Measurements from ENCODE around the gene GRIA1. TPM values are rescaled to one million over a fixed set of nuclear protein-coding genes. Genes with fewer than 3 reads are reported as not detected.

GRIA1 gene
- polyA plus RNA-seq, 2 donors, result 0.01 TPM; not detected in 1

DNA sequence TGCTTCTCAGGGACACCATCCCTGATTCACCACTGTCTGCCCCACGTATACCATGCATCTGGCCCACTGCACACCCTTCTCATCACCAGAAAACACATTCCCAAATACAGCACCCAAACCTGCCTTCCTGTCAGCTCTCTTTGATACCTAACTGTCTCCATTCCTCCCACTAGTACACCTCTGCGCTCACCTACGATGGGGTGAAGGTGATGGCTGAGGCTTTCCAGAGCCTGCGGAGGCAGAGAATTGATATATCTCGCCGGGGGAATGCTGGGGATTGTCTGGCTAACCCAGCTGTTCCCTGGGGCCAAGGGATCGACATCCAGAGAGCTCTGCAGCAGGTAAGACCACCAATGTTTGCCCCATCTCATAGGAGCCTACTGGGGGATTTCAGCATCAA is 186.4 kb downstream of the GRIA1 start:
- Histone ChIP-seq H3K4me1 (ENCODE audit: control insufficient read depth in 2 of 2, insufficient read depth in 2 of 2, low read length in 1 of 2) (no peaks in the 10 kb centered on the region), H3K9me3 (ENCODE audit: control insufficient read depth in 2 of 2, insufficient read depth in 1 of 2, low read depth in 1 of 2, low read length in 1 of 2) (peaks cover 0 to 2% of the 10 kb centered on the region in 2 donors), H3K36me3 (ENCODE audit: control insufficient read depth in 2 of 2, insufficient read depth in 2 of 2, low read length in 1 of 2) (no peaks in the 10 kb centered on the region), H3K27me3 (ENCODE audit: control insufficient read depth in 1 of 2, insufficient read depth in 2 of 2, low read length in 2 of 2) (no peaks in the 10 kb centered on the region), H3K4me3 (ENCODE audit: low read depth in 1 of 2, low read length in 2 of 2) (no peak overlapping the region), H3K27ac (ENCODE audit: low read depth in 2 of 2, low read length in 1 of 2) (no peak overlapping the region)
- WGBS, 2 donors, result 76 to 85% methylated on average over 7 of the region's 7 CpGs

DNA sequence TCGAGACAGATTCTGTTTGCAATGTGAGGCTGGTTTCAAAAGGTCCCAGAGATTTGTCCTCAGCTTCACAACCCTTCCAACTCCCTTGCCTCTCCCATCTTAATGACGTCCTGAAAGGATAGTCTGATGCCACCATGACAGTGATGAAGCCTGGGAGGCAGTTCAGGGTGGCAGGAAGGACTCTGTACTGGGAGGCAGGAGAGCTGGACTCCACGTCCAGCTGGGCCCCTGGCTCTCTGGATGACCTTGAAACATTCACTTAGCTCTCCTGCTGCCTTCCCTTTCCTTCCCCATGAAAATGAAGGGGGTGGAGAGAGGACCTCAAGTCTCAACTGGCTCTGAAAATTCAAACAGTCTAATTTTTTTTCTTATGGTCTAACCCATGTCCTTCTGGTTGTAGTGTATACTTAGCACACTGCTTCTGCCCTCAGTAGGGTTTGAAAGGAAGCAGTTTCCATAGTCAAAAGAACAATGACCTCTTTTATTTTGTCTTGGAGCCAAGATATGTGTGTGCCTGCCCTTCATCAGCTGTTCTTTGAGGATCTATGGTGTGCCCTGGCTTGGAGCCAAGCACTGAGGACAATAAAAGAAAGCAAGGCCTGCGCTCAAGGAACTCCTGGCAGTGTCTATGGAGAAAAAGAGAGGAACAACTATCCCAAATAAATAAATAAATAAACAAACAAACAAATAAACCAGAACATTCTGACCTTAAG is 188.3 kb downstream of the GRIA1 start:
- WGBS, 2 donors, result 52 to 55% methylated on average over 4 of the region's 4 CpGs
- H3K4me3 ChIP-seq (ENCODE audit: low read depth in 1 of 2, low read length in 2 of 2), result no peak overlapping the region
- H3K27ac ChIP-seq (ENCODE audit: low read depth in 2 of 2, low read length in 1 of 2), result no peak overlapping the region
- H3K36me3 ChIP-seq (ENCODE audit: control insufficient read depth in 2 of 2, insufficient read depth in 2 of 2, low read length in 1 of 2), result no peaks in the 10 kb centered on the region
- H3K27me3 ChIP-seq (ENCODE audit: control insufficient read depth in 1 of 2, insufficient read depth in 2 of 2, low read length in 2 of 2), result no peaks in the 10 kb centered on the region
- H3K9me3 ChIP-seq (ENCODE audit: control insufficient read depth in 2 of 2, insufficient read depth in 1 of 2, low read depth in 1 of 2, low read length in 1 of 2), result peaks cover 0 to 4% of the 10 kb centered on the region in 2 donors
- H3K4me1 ChIP-seq (ENCODE audit: control insufficient read depth in 2 of 2, insufficient read depth in 2 of 2, low read length in 1 of 2), result no peaks in the 10 kb centered on the region

DNA sequence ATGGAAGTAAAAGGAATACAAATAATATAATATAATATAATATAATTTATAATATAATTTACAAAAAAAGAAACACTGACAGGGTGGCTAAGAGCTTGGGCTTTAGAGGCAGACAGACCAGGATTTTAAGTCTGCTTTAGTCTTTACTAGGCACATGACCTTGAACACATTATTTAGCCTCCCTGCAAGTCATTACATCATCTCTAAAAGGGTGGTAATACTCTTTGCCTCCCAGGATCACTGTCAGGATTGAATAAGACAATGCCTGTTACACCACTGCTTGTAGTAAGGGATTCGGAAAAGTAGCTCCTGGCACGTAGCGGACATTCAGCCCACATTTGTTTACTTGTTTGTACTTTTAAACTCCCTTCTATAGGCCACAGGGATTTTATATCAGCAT is 199.8 kb downstream of the GRIA1 start:
- Histone ChIP-seq H3K36me3 (ENCODE audit: control insufficient read depth in 2 of 2, insufficient read depth in 2 of 2, low read length in 1 of 2) (no peaks in the 10 kb centered on the region), H3K27ac (ENCODE audit: low read depth in 2 of 2, low read length in 1 of 2) (no peak overlapping the region), H3K27me3 (ENCODE audit: control insufficient read depth in 1 of 2, insufficient read depth in 2 of 2, low read length in 2 of 2) (peaks cover 0 to 2% of the 10 kb centered on the region in 2 donors), H3K4me3 (ENCODE audit: low read depth in 1 of 2, low read length in 2 of 2) (no peak overlapping the region), H3K4me1 (ENCODE audit: control insufficient read depth in 2 of 2, insufficient read depth in 2 of 2, low read length in 1 of 2) (no peaks in the 10 kb centered on the region), H3K9me3 (ENCODE audit: control insufficient read depth in 2 of 2, insufficient read depth in 1 of 2, low read depth in 1 of 2, low read length in 1 of 2) (no peaks in the 10 kb centered on the region)
- WGBS, 2 donors, result 85 to 92% methylated on average over 3 of the region's 3 CpGs

DNA sequence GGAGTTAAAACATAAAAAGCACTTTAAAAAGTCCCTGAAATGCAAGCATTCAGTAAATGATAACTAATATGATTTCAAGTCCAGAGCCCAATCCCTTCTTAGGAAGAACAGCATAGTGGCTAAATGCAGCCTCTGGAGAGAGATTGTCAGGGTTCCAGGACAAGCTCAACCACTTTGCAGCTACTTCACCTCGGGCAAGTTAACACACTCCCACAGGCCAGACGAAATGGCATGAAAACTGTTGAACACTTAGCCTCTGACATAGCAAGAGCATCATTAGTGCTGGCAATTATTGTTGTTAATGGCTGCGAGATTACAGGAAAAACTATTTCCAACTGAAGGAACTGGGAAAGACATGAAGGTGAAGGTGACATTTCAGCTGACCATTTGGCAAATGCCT is 205.8 kb downstream of the GRIA1 start:
- no peaks in the 10 kb centered on the region for H3K27me3 ChIP-seq (ENCODE audit: control insufficient read depth in 1 of 2, insufficient read depth in 2 of 2, low read length in 2 of 2)
- WGBS, 2 donors, result 47 to 53% methylated on average over 3 of the region's 3 CpGs
- H3K36me3 ChIP-seq (ENCODE audit: control insufficient read depth in 2 of 2, insufficient read depth in 2 of 2, low read length in 1 of 2), result no peaks in the 10 kb centered on the region
- H3K9me3 ChIP-seq (ENCODE audit: control insufficient read depth in 2 of 2, insufficient read depth in 1 of 2, low read depth in 1 of 2, low read length in 1 of 2), result no peaks in the 10 kb centered on the region
- H3K4me1 ChIP-seq (ENCODE audit: control insufficient read depth in 2 of 2, insufficient read depth in 2 of 2, low read length in 1 of 2), result no peaks in the 10 kb centered on the region
- H3K4me3 ChIP-seq (ENCODE audit: low read depth in 1 of 2, low read length in 2 of 2), result no peak overlapping the region
- H3K27ac ChIP-seq (ENCODE audit: low read depth in 2 of 2, low read length in 1 of 2), result no peak overlapping the region

DNA sequence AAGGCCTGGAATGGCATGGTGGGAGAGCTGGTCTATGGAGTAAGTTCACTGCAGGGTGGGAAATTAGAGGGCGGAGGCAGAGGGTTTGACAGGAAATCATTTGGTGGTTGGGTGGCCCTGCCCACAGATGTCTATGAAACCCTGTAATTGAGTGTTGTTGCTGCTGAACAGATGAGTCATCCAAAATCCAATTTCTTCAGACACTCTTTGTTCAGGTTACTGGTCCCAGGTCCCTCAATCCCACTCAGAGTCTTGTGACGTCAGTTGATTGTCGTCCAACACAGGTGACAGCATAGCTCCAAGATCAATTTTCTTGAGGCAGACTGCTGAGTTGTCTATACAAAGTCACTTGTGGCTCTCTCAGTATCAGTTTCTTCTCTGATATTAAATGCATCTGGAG is 208.6 kb downstream of the GRIA1 start:
- no peaks in the 10 kb centered on the region for H3K27me3 ChIP-seq (ENCODE audit: control insufficient read depth in 1 of 2, insufficient read depth in 2 of 2, low read length in 2 of 2)
- peaks cover 0 to under 1% of the 10 kb centered on the region in 2 donors for H3K9me3 ChIP-seq (ENCODE audit: control insufficient read depth in 2 of 2, insufficient read depth in 1 of 2, low read depth in 1 of 2, low read length in 1 of 2)
- no peak overlapping the region for H3K4me3 ChIP-seq (ENCODE audit: low read depth in 1 of 2, low read length in 2 of 2)
- no peaks in the 10 kb centered on the region for H3K4me1 ChIP-seq (ENCODE audit: control insufficient read depth in 2 of 2, insufficient read depth in 2 of 2, low read length in 1 of 2)
- H3K27ac ChIP-seq (ENCODE audit: low read depth in 2 of 2, low read length in 1 of 2), result no peak overlapping the region
- WGBS, 2 donors, result 78 to 91% methylated on average over 3 of the region's 3 CpGs
- H3K36me3 ChIP-seq (ENCODE audit: control insufficient read depth in 2 of 2, insufficient read depth in 2 of 2, low read length in 1 of 2), result no peaks in the 10 kb centered on the region

DNA sequence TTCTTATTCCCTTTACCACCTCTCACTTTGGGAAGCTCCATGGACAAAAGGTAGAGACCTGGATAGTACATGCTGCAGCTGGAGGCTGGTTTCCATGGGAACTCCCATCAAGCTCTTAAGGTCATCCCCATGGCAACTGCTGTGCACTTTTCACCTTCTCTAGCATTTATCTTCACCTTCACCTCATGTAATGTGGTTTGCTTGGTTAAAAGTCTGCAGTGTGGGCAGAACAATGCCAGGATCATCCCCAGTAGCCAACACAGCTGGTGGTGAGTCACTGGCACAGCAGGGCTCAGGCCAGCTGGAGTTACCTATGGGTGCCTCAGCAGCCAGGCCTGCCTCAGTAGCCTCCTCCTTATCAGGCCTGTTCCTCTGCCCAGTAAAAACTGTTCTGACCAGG is 210.5 kb downstream of the GRIA1 start:
- H3K9me3 ChIP-seq (ENCODE audit: control insufficient read depth in 2 of 2, insufficient read depth in 1 of 2, low read depth in 1 of 2, low read length in 1 of 2), result peaks cover 0 to 3% of the 10 kb centered on the region in 2 donors
- H3K4me3 ChIP-seq (ENCODE audit: low read depth in 1 of 2, low read length in 2 of 2), result no peak overlapping the region
- H3K36me3 ChIP-seq (ENCODE audit: control insufficient read depth in 2 of 2, insufficient read depth in 2 of 2, low read length in 1 of 2), result no peaks in the 10 kb centered on the region
- no peak overlapping the region for H3K27ac ChIP-seq (ENCODE audit: low read depth in 2 of 2, low read length in 1 of 2)
- H3K4me1 ChIP-seq (ENCODE audit: control insufficient read depth in 2 of 2, insufficient read depth in 2 of 2, low read length in 1 of 2), result no peaks in the 10 kb centered on the region
- no peaks in the 10 kb centered on the region for H3K27me3 ChIP-seq (ENCODE audit: control insufficient read depth in 1 of 2, insufficient read depth in 2 of 2, low read length in 2 of 2)

DNA sequence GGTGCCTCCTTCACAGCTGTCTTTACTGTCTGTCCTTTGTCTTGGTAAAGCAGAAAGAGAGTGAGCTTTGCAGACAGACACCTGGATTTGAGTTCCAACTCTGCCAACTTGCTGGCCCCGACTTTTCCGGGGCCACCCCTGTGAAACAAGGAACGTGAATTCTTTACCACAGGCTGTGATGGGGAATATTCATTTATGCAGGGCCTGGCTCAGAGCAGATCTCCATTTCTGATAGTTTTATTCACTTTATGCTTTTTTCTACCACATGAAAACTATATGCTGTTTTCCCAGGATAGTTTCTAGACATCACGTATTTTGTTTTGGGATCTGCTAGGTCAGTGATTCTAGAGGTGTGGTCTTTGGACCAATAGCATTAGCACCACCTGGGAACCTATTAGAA is 211.8 kb downstream of the GRIA1 start:
- 84 to 86% methylated on average over 4 of the region's 4 CpGs for WGBS, 2 donors
- H3K4me3 ChIP-seq (ENCODE audit: low read depth in 1 of 2, low read length in 2 of 2), result no peak overlapping the region
- no peaks in the 10 kb centered on the region for H3K27me3 ChIP-seq (ENCODE audit: control insufficient read depth in 1 of 2, insufficient read depth in 2 of 2, low read length in 2 of 2)
- H3K4me1 ChIP-seq (ENCODE audit: control insufficient read depth in 2 of 2, insufficient read depth in 2 of 2, low read length in 1 of 2), result no peaks in the 10 kb centered on the region
- H3K36me3 ChIP-seq (ENCODE audit: control insufficient read depth in 2 of 2, insufficient read depth in 2 of 2, low read length in 1 of 2), result no peaks in the 10 kb centered on the region
- peaks cover 0 to 3% of the 10 kb centered on the region in 2 donors for H3K9me3 ChIP-seq (ENCODE audit: control insufficient read depth in 2 of 2, insufficient read depth in 1 of 2, low read depth in 1 of 2, low read length in 1 of 2)
- H3K27ac ChIP-seq (ENCODE audit: low read depth in 2 of 2, low read length in 1 of 2), result no peak overlapping the region

DNA sequence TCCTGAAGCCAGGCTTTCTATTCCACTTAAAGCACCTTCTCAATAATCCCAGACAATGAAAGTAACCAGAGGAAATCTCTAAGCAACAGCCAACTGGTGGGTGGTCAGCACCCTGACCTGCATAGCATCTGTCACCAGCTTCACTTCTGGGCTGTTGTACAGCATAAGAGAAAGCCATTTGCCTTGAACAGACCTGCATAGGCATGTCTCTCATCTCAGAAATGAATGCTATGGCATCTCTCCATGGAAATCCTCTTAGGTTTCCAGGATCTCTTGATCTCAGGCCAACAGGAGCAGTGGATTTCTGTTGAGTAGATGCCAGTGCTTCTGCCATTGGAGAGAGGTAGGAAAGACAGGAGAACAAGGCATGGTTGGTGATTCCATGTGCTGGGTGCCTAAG is 213.6 kb downstream of the GRIA1 start:
- peaks cover 0 to 3% of the 10 kb centered on the region in 2 donors for H3K9me3 ChIP-seq (ENCODE audit: control insufficient read depth in 2 of 2, insufficient read depth in 1 of 2, low read depth in 1 of 2, low read length in 1 of 2)
- H3K27me3 ChIP-seq (ENCODE audit: control insufficient read depth in 1 of 2, insufficient read depth in 2 of 2, low read length in 2 of 2), result no peaks in the 10 kb centered on the region
- no peaks in the 10 kb centered on the region for H3K36me3 ChIP-seq (ENCODE audit: control insufficient read depth in 2 of 2, insufficient read depth in 2 of 2, low read length in 1 of 2)
- H3K4me3 ChIP-seq (ENCODE audit: low read depth in 1 of 2, low read length in 2 of 2), result no peak overlapping the region
- no peaks in the 10 kb centered on the region for H3K4me1 ChIP-seq (ENCODE audit: control insufficient read depth in 2 of 2, insufficient read depth in 2 of 2, low read length in 1 of 2)
- H3K27ac ChIP-seq (ENCODE audit: low read depth in 2 of 2, low read length in 1 of 2), result no peak overlapping the region

DNA sequence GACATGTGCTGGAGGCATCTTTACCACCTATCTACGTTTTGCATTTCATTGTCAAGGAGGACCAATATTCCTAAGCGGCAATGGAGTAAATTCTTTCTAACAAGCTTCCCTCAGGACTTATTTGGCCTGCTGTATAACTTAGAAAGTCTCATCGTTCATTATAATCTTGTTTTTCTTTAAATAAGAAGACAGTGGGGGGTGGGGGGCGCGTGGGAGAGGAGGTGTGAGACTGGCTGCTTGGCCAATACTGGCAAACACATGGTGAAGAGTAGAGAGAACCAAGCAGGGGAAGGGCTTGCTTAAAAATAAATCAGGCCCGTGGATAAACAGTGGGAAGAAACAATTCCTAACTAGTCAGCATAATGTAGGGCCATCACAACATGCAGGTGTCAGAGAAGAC is 217.2 kb downstream of the GRIA1 start:
- Histone ChIP-seq H3K4me3 (ENCODE audit: low read depth in 1 of 2, low read length in 2 of 2) (no peak overlapping the region), H3K27me3 (ENCODE audit: control insufficient read depth in 1 of 2, insufficient read depth in 2 of 2, low read length in 2 of 2) (no peaks in the 10 kb centered on the region), H3K9me3 (ENCODE audit: control insufficient read depth in 2 of 2, insufficient read depth in 1 of 2, low read depth in 1 of 2, low read length in 1 of 2) (peaks cover 0 to 3% of the 10 kb centered on the region in 2 donors), H3K4me1 (ENCODE audit: control insufficient read depth in 2 of 2, insufficient read depth in 2 of 2, low read length in 1 of 2) (no peaks in the 10 kb centered on the region), H3K36me3 (ENCODE audit: control insufficient read depth in 2 of 2, insufficient read depth in 2 of 2, low read length in 1 of 2) (no peaks in the 10 kb centered on the region), H3K27ac (ENCODE audit: low read depth in 2 of 2, low read length in 1 of 2) (no peak overlapping the region)
- WGBS, 2 donors, result 68 to 74% methylated on average over 6 of the region's 6 CpGs

DNA sequence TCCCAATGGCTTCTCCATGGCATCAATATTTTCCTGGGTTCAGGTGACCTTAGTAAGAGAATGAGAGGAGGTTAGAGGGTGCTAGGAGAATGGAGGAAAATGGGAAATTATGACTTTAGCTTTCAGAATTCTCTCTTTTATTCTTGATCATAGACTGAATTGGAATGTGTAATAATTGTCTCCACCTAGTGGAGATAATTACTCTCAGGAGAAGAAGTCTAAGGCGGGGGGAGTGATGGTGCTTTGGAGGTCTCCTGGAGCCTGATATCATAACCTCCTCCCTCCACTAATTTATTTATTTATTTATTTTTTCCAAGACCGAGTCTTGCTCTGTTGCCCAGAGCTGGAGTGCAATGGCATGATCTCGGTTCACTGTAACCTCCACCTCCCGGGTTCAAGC is 221.3 kb downstream of the GRIA1 start:
- WGBS, 2 donors, result 94 to 95% methylated on average over 4 of the region's 4 CpGs
- H3K9me3 ChIP-seq (ENCODE audit: control insufficient read depth in 2 of 2, insufficient read depth in 1 of 2, low read depth in 1 of 2, low read length in 1 of 2), result no peaks in the 10 kb centered on the region
- H3K27ac ChIP-seq (ENCODE audit: low read depth in 2 of 2, low read length in 1 of 2), result no peak overlapping the region

More for the DNA sequence above, 221.3 kb downstream of the GRIA1 start:
- Histone ChIP-seq H3K4me1 (ENCODE audit: control insufficient read depth in 2 of 2, insufficient read depth in 2 of 2, low read length in 1 of 2) (no peaks in the 10 kb centered on the region), H3K27me3 (ENCODE audit: control insufficient read depth in 1 of 2, insufficient read depth in 2 of 2, low read length in 2 of 2) (no peaks in the 10 kb centered on the region), H3K4me3 (ENCODE audit: low read depth in 1 of 2, low read length in 2 of 2) (no peak overlapping the region), H3K36me3 (ENCODE audit: control insufficient read depth in 2 of 2, insufficient read depth in 2 of 2, low read length in 1 of 2) (no peaks in the 10 kb centered on the region)

Measured in esophagus (tissue), 2 donors.